Trophoblast cell (in vitro differentiated cells and primary cell): ENCODE data around the gene RILPL2.

Source experiments
- DNase-seq, 2 donors: peaks; one replicate each; pipeline ENCODE4 v3.0.0-alpha.2; 2016
- H2AFZ ChIP-seq: 2 replicates; pipeline ENCODE4 v1.6.1; 2013; ENCODE audit warnings: low read length, moderate library complexity, mild to moderate bottlenecking; ENCODE audit not compliant: insufficient read depth, poor library complexity
- H2AK5ac ChIP-seq: 2 replicates; pipeline ENCODE4 v1.6.1; 2013; ENCODE audit warnings: mild to moderate bottlenecking, low read length
- H2BK120ac ChIP-seq: 2 replicates; pipeline ENCODE4 v1.6.1; 2013; ENCODE audit warnings: low read length, mild to moderate bottlenecking, moderate library complexity; ENCODE audit not compliant: insufficient read depth, poor library complexity
- H2BK12ac ChIP-seq: 2 replicates; pipeline ENCODE4 v1.6.1; 2013; ENCODE audit warnings: mild to moderate bottlenecking, low read length, moderate library complexity
- H2BK5ac ChIP-seq: 2 replicates; pipeline ENCODE4 v1.6.1; 2013; ENCODE audit warnings: low read length, low read depth, moderate library complexity, mild to moderate bottlenecking; ENCODE audit not compliant: poor library complexity
- H3K14ac ChIP-seq: 2 replicates; pipeline ENCODE4 v1.6.1; 2013; ENCODE audit warnings: mild to moderate bottlenecking, low read length
- H3K18ac ChIP-seq: 2 replicates; pipeline ENCODE4 v1.6.1; 2013; ENCODE audit warnings: mild to moderate bottlenecking, low read length
- H3K23ac ChIP-seq: 2 replicates; pipeline ENCODE4 v1.6.1; 2013; ENCODE audit warnings: low read length
- H3K27ac ChIP-seq: 2 replicates; pipeline ENCODE4 v1.5.1; 2013; ENCODE audit warnings: low read depth, mild to moderate bottlenecking, inconsistent platforms, low read length, moderate library complexity
- H3K27me3 ChIP-seq: 2 replicates; pipeline ENCODE4 v1.6.1; 2013; ENCODE audit warnings: inconsistent platforms, mild to moderate bottlenecking, low read length, moderate library complexity; ENCODE audit not compliant: insufficient read depth
- H3K36me3 ChIP-seq, 2 experiments: 1 replicate in 1 of 2; 2 replicates in 1 of 2; pipeline ENCODE4 v1.6.1; 2013; ENCODE audit warnings: low read length in 2 of 2, mild to moderate bottlenecking in 2 of 2, moderate library complexity in 1 of 2; ENCODE audit not compliant: insufficient read depth in 2 of 2, control insufficient read depth in 1 of 2
- H3K4ac ChIP-seq: 2 replicates; pipeline ENCODE4 v1.6.1; 2013; ENCODE audit warnings: low read depth, mild to moderate bottlenecking, low read length, moderate library complexity
- H3K4me1 ChIP-seq, 2 experiments: 1 replicate in 1 of 2; 2 replicates in 1 of 2; pipeline ENCODE4 v1.6.1; 2013; ENCODE audit warnings: low read length in 2 of 2, mild to moderate bottlenecking in 2 of 2, moderate library complexity in 1 of 2; ENCODE audit not compliant: insufficient read depth in 2 of 2, control insufficient read depth in 1 of 2
- H3K4me2 ChIP-seq: 2 replicates; pipeline ENCODE4 v1.6.1; 2013; ENCODE audit warnings: inconsistent platforms, mild to moderate bottlenecking, low read length, moderate library complexity
- H3K4me3 ChIP-seq: 2 replicates; pipeline ENCODE4 v1.5.1; 2013; ENCODE audit warnings: mild to moderate bottlenecking, low read depth, low read length, inconsistent platforms
- H3K79me1 ChIP-seq: one replicate; pipeline ENCODE4 v1.6.1; 2013; ENCODE audit warnings: low read length
- H3K79me2 ChIP-seq: 2 replicates; pipeline ENCODE4 v1.6.1; 2013; ENCODE audit warnings: low read length, mild to moderate bottlenecking; ENCODE audit not compliant: control insufficient read depth, insufficient read depth, poor library complexity
- H3K9ac ChIP-seq: 2 replicates; pipeline ENCODE4 v1.6.1; 2013; ENCODE audit warnings: mild to moderate bottlenecking, low read length
- H3K9me3 ChIP-seq: 2 replicates; pipeline ENCODE4 v1.6.1; 2013; ENCODE audit warnings: low read depth, mild to moderate bottlenecking, control low read depth, inconsistent platforms, low read length; ENCODE audit not compliant: insufficient read depth
- H4K12ac ChIP-seq: 2 replicates; pipeline ENCODE4 v1.6.1; 2013; ENCODE audit warnings: low read depth, mild to moderate bottlenecking, low read length, moderate library complexity
- H4K8ac ChIP-seq: 2 replicates; pipeline ENCODE4 v1.6.1; 2013; ENCODE audit warnings: low read depth, mild to moderate bottlenecking, low read length, moderate library complexity
- H4K91ac ChIP-seq: one replicate; pipeline ENCODE4 v1.6.1; 2013; ENCODE audit warnings: low read depth, mild to moderate bottlenecking, low read length, moderate library complexity
- WGBS: extraction: QIAGEN DNeasy Blood & Tissue Kit; methylation state at CpG from one replicate; pipeline ENCODE4 v1.1.7; 2013; ENCODE audit warnings: missing lambda C conversion rate; ENCODE audit not compliant: insufficient read length, insufficient coverage; ENCODE audit errors: extremely low coverage; 5-methylcytosine and 5-hydroxymethylcytosine counted together

RILPL2 gene

DNA sequence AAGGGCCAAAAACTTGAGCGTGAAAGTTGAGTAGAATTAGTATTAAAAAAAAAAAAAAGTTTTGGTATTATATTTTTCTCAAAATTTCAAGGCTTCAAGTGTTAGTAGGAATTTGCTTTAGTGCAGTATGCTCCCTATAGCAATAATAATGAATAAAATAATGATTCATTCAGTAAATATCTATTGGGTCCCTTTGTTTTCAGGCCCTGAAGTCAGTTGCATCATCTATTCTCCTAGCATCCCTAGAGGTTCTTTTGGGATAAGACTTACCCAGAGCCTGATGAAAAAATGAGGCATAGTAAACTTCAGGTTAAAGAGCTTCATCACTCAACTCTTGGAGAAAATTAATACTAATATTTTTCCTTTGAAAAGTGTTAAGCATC is 51.5 kb downstream of the RILPL2 start:
- H4K12ac ChIP-seq, result no peak overlapping the region
- peak overlapping the region; percentile 93 for H3K4me2 ChIP-seq
- H2AK5ac ChIP-seq, result no peak overlapping the region
- H2AFZ ChIP-seq, result no peak overlapping the region
- H3K27ac ChIP-seq, result no peak overlapping the region
- no peak overlapping the region for H3K9ac ChIP-seq
- no peaks in the 10 kb centered on the region for H3K9me3 ChIP-seq
- no peak overlapping the region for H3K4ac ChIP-seq
- H3K79me2 ChIP-seq, result peaks cover 7% of the 10 kb centered on the region
- no peak overlapping the region for H2BK120ac ChIP-seq
- H2BK12ac ChIP-seq, result no peak overlapping the region
- H4K91ac ChIP-seq, result no peak overlapping the region
- H3K14ac ChIP-seq, result no peak overlapping the region
- H4K8ac ChIP-seq, result no peak overlapping the region
- no CpG with 5 or more reads among the region's 1 CpG for WGBS
- H3K23ac ChIP-seq, result no peak overlapping the region
- peaks cover 13% of the 10 kb centered on the region for H3K79me1 ChIP-seq
- peaks cover 7 to 9% of the 10 kb centered on the region in 2 experiments for H3K4me1 ChIP-seq
- DNase-seq, result peak in 1 of 2 donors; percentile 29
- H2BK5ac ChIP-seq, result no peak overlapping the region
- no peak overlapping the region for H3K4me3 ChIP-seq
- no peak overlapping the region for H3K18ac ChIP-seq
- no peaks in the 10 kb centered on the region for H3K27me3 ChIP-seq
- peaks cover 0 to 5% of the 10 kb centered on the region in 2 experiments for H3K36me3 ChIP-seq

DNA sequence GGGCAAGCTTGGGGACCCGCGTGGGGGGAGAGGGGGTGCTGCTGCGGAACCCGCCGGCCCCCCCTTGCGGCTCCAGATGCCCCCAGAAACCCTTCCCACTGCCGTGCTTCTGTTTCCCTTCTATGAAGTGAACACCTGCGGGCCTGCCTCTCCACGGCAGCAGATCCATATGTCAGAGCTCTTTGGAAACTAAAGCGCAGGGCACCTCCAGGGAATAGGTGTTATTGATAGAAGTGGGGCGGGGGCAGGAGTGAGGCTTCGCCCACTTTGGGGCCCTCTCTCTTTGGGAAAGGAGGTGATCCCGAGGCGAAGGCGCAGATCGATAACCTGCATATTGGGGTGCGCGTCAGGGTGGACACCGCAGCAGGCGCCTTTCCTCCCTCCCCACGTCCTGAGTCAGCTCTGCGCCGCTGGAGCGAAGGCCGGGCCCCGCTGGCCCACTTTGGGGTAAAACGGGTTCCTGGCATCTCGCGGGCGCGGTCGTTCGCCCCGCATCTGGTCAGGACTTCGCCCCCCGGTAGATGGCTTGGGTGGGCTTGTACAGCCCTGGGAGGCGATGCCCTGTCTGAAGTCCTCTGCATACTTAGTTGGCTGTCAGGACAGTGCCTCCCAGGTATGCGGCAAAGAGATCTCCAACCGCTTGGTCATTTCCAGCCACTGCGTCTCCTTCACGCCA is 52.0 kb downstream of the RILPL2 start:
- no CpG with 5 or more reads among the region's 41 CpGs for WGBS
- peaks cover 5 to 7% of the 10 kb centered on the region in 2 experiments for H3K4me1 ChIP-seq

DNA sequence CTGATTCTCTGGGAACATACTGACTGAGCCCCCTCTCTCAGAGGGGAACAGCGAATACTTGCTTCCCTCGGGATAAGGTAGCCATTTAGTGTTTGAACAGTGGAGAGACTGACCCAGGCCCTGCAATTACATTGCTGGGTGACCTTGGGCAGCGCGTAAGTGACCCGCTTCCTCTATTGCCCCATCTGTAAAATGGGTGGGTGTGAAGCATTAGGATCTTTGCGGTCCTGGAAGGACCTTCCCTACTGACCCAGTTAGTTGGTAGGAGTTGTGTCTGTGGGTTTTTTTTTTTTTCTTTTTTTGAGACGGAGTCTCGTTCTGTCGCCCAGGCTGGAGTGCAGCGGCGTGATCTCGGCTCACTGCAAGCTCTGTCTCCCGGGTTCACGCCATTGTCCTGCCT is 53.8 kb downstream of the RILPL2 start:
- Histone ChIP-seq H3K4me2 (no peak overlapping the region), H2BK12ac (no peak overlapping the region), H3K14ac (no peak overlapping the region), H4K8ac (peak overlapping the region; percentile 51), H2AK5ac (no peak overlapping the region), H4K12ac (peak overlapping the region; percentile 26), H2BK5ac (no peak overlapping the region), H3K18ac (no peak overlapping the region), H3K4me3 (no peak overlapping the region), H3K79me1 (peaks cover 4% of the 10 kb centered on the region), H4K91ac (no peak overlapping the region), H2AFZ (peak overlapping the region; percentile 31), H3K4ac (no peak overlapping the region), H3K36me3 (no peaks in the 10 kb centered on the region), H3K9ac (no peak overlapping the region), H3K27ac (no peak overlapping the region), H3K4me1 (peaks cover under 1 to 3% of the 10 kb centered on the region in 2 experiments), H3K79me2 (peaks cover 3% of the 10 kb centered on the region), H2BK120ac (no peak overlapping the region), H3K23ac (no peak overlapping the region), H3K9me3 (no peaks in the 10 kb centered on the region), H3K27me3 (no peaks in the 10 kb centered on the region)
- DNase-seq, result no peak
- no CpG with 5 or more reads among the region's 14 CpGs for WGBS

More for the DNA sequence above, 52.0 kb downstream of the RILPL2 start:
- no peak overlapping the region for H2BK12ac ChIP-seq
- H3K4me3 ChIP-seq, result peak overlapping the region; percentile 84
- peak overlapping the region; percentile 1 for H4K8ac ChIP-seq
- H2BK5ac ChIP-seq, result peak overlapping the region; percentile 54
- H4K12ac ChIP-seq, result no peak overlapping the region
- H3K9ac ChIP-seq, result peak overlapping the region; percentile 66
- no peak overlapping the region for H3K18ac ChIP-seq
- DNase-seq, result peak in 1 of 2 donors; percentile 33
- H2AFZ ChIP-seq, result peak overlapping the region; percentile 7
- H3K79me2 ChIP-seq, result peaks cover 4% of the 10 kb centered on the region
- no peak overlapping the region for H3K14ac ChIP-seq
- H3K9me3 ChIP-seq, result no peaks in the 10 kb centered on the region
- H4K91ac ChIP-seq, result peak overlapping the region; percentile 33
- H2BK120ac ChIP-seq, result no peak overlapping the region
- no peak overlapping the region for H3K4ac ChIP-seq
- no peaks in the 10 kb centered on the region for H3K27me3 ChIP-seq
- no peaks in the 10 kb centered on the region for H3K36me3 ChIP-seq
- H3K4me2 ChIP-seq, result peak overlapping the region; percentile 93
- H3K27ac ChIP-seq, result peak overlapping the region; percentile 63
- H2AK5ac ChIP-seq, result no peak overlapping the region
- peaks cover 8% of the 10 kb centered on the region for H3K79me1 ChIP-seq
- H3K23ac ChIP-seq, result no peak overlapping the region

DNA sequence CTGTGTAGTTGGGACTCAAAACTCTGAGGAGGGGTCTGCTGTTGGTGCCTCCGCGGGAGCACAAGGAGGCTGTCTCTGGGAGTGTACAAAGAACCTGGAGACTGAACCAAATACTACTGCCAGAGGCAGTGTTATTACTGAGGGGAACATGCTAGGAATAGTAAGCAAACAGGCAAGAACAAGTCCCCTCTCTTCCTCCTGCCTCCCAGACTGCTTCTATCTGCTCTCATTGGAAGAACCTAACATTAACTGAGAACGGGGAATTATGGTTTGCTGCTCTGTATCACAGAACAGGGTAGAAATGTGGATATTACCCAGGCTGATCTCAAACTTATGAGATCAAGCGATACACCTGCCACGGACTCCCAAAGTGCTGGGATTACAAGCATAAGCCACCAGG is 57.1 kb downstream of the RILPL2 start:
- no CpG with 5 or more reads among the region's 5 CpGs for WGBS
- H4K12ac ChIP-seq, result no peak overlapping the region
- no peak overlapping the region for H3K4me3 ChIP-seq
- no peak overlapping the region for H3K9ac ChIP-seq
- no peaks in the 10 kb centered on the region for H3K36me3 ChIP-seq
- H3K27ac ChIP-seq, result no peak overlapping the region
- no peaks in the 10 kb centered on the region for H3K27me3 ChIP-seq
- H3K79me2 ChIP-seq, result peaks cover 3% of the 10 kb centered on the region
- no peak overlapping the region for H3K23ac ChIP-seq
- H2BK5ac ChIP-seq, result no peak overlapping the region
- no peak overlapping the region for H2BK120ac ChIP-seq
- no peak overlapping the region for H4K91ac ChIP-seq
- H3K4me1 ChIP-seq, result peaks cover 0 to 2% of the 10 kb centered on the region in 2 experiments
- H2AK5ac ChIP-seq, result no peak overlapping the region
- H2AFZ ChIP-seq, result no peak overlapping the region
- no peak overlapping the region for H3K4ac ChIP-seq
- no peaks in the 10 kb centered on the region for H3K9me3 ChIP-seq
- H2BK12ac ChIP-seq, result no peak overlapping the region
- H3K79me1 ChIP-seq, result peaks cover 4% of the 10 kb centered on the region
- H3K4me2 ChIP-seq, result no peak overlapping the region
- H4K8ac ChIP-seq, result no peak overlapping the region
- H3K14ac ChIP-seq, result no peak overlapping the region
- H3K18ac ChIP-seq, result no peak overlapping the region
- DNase-seq, result no peak
